NCI-H2196 treated with DMSO at 0.1 percent for 48 hours (cell line): ENCODE data around the gene CBS.
"Not testable (repeated sequence)": the region's sequence is repeated elsewhere in the genome, so short reads cannot be mapped to it uniquely, and the experiment has no call there.

Source experiments
- DNase-seq: peaks from one replicate; lab custom pipeline; 2025; ENCODE audit not compliant: unreplicated experiment; lab: John Stamatoyannopoulos, UW

Gene CBS

GRCh38 chr21:43069682-43070081 is 6.0 kb downstream of the CBS start:
- not testable (repeated sequence) for DNase-seq

DNA sequence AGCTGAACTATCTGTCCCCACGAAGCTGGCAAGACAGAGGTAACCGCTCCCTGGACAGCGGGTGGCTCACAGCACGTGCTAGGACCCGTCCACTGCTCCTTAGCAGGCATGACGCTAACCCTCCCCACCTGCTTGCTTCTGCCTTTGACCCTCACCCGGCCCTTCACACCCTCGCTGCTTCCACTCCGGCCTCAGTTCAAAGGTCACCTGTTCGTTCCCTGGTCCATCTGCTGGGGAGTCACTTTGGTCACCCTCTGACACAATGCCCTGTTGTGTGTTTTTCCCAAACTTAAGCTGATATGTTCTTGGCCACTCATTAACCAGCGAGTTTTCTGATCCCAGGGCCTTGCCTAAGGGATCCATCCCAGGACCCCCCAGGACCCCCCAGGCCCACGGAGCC is 7.6 kb downstream of the CBS start:
- not testable (repeated sequence) for DNase-seq

GRCh38 chr21:43066690-43067089 is 8.9 kb downstream of the CBS start:
- not testable (repeated sequence) for DNase-seq

- DNase-seq = not testable (repeated sequence)
Observed at GRCh38 chr21:43065991-43066390, 9.6 kb downstream of the CBS start.

- not testable (repeated sequence) for DNase-seq
Observed at GRCh38 chr21:43064265-43064917, 11.2 kb downstream of the CBS start.

- DNase-seq = not testable (repeated sequence)
Observed at GRCh38 chr21:43062955-43063664, 12.5 kb downstream of the CBS start.

DNA sequence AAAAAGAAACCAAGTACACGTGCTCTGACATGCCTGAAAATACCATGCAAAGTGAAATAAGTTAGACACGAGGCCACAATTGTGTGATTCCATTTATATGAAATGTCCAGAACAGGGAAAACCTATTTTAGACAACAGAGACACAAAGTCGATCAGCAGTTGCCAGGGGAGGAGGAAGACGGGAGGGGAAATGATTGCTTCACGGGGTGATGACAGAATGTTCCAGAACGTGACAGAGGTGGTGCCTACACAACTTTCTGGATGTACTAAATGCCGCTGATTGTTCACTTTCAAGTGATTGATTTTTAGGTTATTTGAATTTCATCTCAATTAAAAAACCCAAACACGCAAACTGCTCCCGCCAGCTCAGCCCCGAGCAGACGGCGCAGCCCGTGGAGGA is 22.5 kb downstream of the CBS start:
- not testable (repeated sequence) for DNase-seq

DNA sequence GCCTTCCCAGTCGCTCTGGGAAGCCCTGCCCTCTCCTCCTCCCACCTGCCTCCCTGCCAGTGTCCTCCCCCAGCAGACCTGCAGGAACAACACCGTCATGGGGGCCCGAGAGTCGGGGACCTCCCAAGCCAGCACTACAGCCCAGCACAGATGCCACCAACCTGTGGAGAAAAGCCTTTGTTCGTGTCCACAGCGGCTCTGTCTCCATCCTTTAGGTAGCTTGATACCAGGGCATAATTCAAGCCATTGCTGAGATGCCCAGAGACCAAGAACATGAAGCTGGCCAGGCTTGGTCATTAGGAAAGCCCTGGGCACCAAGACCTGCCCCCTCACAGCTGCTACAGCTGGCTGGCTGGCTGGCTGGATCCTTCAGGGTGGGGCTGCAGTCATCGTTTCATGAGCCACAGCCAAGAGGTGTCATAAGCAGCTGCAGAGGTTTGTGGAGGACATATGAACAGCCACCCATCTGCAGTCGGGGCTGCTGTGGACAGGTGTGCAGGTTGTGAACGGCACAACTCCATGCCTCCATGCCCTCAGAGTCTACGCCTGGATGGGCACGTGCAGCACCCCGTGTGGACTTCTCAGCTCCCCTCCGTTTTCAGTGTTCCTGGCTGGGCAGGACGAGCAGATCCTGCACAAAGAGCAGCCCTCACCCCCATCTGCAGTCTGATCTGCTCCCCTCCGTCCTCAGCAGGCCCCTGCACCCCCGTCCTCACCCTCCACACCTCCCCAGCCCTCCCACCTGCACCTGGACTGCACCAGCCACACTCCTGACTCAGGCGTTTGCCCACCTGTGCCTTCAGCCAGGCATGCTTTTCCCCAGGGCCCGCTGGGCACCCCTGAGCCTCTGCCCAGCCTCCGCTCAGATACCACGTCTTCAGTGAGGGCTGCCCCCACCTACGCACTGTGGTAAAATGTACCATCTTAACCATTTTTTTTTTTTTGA is 29.5 kb downstream of the CBS start:
- not testable (repeated sequence) for DNase-seq

DNA sequence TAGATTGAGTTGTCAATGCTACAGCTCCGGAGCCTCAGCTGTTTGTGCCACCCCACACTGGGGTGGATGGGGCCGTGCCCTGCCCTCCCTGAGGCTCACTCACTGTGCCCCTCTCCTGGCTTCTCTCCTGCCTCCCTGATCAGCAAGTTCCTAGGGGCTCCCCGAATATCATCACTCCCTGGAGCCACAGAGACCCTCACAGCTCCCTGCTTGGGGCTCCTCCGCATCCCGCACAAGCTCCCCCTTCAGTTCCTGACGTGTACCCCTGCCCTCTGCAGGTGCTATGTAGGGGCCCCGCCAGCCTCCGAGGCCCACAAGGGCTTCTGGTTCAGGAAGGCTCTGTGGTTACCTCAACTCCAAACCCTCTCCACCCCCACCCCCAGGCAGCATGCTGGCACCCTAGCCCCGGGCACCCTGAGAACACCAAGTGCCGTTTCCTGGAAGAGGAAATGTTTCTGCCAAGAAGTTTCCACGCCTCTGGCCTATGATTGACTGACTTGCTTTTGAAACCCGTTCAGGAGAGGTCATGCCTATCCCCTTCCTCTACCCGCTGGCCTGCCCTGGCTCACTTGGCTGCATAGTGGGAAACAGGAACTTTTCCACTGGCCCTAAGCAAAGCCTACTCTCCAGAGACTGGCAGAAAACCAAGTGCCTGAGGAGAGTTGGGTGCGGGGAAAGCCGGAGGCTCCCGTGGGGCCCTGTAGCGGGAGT is 30.3 kb downstream of the CBS start:
- not testable (repeated sequence) for DNase-seq

GRCh38 chr21:43044547-43044946 is 31.1 kb downstream of the CBS start:
- DNase-seq = not testable (repeated sequence)

GRCh38 chr21:43043291-43043690 is 32.3 kb downstream of the CBS start:
- not testable (repeated sequence) for DNase-seq

DNA sequence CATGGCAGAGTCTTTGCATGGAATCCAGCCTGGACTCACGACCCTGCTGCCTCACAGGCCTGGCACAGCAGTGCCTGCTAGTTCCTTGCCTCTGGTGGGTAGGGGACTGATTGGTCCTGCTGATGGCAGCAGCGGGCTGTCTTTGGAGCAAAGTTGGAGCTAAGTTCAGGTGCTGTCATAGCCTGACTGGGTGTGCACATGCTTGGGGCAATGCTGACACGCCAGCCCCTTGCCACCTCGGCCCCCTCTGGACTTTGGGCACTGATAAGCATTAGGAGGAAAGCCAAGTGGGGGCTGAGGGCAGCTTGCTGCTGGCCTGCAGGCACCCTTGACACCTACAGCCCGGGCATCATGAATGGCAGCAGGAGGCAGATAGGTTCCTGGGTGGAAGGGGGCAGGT is 33.5 kb downstream of the CBS start:
- not testable (repeated sequence) for DNase-seq

DNA sequence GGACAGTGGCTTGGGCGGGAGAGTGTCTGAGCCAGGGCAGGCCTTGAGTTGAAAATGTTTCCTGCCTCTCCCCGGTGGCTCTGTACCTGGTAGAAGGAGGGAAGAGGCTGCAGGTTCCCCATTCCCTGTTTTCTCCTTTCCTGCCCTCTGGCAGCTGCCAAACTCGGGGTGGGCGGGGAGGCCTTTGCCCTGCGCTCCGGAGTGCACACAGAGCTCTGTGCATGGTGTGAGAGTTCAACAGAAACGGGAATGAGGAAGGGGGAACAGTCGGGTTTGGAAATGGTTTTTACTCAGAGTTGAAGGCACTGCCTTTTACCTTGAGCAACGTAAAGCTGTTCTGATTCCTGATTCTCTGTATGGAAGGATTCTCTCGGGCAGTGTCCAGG is 37.0 kb downstream of the CBS start:
- not testable (repeated sequence) for DNase-seq

DNA sequence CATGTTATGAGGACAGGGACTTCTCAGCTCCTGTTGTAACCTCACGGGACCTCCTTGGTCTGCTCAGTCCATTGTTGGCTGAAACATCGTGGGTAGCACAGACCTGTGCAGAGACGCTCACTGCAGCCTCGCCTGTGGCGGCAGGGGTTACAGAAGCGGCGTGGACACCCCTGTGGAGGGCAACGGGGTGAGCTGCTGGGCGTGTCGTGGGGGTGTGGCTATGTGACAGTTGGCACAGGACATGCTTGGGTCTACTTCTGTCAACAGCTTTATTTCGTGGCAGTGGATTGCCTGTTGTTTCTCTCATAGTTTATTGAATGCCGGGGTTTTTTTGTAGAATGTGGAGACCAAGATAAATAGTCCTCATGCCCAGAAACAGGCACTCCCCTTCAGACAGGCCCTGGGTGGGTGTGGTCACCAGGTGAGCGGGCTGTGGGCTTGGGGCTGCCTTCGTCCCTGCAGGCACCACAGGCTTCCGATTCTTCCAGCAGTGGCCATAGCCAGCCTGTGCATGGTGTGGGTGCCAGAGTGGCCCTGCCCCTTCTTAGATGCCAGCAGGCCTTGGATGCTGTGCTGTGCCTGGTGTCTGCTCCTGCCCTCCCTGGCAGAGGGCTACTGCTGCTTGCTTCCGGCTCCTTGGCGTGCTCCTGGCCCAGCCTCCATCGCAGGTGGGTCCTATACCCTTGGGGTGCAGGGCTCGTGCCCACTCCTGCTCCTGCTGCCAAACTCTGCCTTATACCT is 37.5 kb downstream of the CBS start:
- DNase-seq = not testable (repeated sequence)

DNA sequence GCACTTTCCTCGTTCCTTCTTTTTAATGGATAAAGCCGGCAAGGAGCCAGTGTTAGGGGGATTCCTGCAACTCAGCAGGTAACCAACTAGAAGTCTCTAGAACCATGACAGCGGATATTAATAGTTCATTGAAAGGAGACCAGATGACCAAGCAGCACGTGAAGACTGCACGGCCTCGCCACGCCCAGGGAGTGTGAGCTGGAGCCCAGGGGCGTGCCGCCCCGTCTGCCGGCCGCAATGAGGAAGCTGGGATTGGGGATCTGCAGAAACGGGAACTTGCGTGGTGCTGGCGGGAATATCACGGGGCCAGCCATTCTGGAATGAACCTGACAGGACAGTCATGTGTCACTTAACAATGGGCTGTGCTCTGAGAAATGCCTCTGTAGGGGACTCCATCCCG is 38.7 kb downstream of the CBS start:
- DNase-seq = not testable (repeated sequence)

GRCh38 chr21:43034826-43035225 is 40.8 kb downstream of the CBS start:
- no peak for DNase-seq

DNA sequence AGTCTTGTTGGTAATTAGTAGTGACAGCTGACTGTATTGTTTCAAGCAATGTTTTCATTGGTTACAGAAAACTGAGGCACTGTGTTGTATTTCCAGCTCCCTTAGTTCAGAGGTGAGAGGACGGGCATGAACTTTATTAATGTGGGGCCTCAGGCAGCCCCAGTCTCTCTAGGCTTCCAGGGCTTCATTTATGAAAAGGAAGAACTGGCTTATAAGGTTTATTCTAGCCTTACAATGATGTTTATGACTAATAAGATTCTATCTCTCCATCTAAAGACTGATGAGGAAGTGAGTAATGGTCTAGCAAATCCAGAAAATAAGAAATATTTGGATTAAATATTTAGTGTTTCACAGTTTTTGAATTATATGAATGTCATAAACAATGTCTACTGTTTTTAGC is 41.5 kb downstream of the CBS start:
- DNase-seq = no peak

DNA sequence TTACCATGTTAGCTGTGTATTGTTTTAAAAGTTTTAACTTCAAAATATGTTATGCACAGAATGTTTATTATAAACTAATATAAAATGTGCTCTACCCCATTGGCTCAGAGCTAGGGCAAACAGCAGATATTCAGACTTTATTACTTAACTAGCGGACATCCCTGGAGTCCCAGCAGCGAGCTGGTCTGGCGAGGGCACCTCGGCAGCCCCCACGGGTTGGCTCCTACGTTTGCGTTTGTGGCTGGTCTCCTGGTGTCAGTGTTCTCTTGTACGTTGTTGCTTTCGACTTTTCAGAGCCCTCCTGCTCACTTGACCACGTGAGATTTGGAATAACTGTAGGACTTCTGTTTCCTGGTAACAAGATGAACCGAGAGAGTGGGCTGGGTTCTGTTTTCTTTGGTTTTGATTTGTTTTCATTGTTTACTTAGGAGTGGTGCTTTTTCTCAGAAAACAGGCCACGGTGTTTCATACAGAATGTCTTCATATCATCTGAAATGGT is 44.5 kb downstream of the CBS start:
- DNase-seq = no peak

GRCh38 chr21:43029785-43030184 is 45.9 kb downstream of the CBS start:
- no peak for DNase-seq
